Motor neuron (in vitro differentiated cells): Measurements from ENCODE around the gene LSM4. TPM values are rescaled to one million over a fixed set of nuclear protein-coding genes. Genes with fewer than 3 reads are reported as not detected.

Experiments used
- ATAC-seq, 8 experiments: fragments of 200-7000 bp; cut with Tn5 transposase; replicated peaks in 6 of 8; 2 replicates each; pipeline ENCODE4 v1.8.0; 2021; ENCODE audit warnings: mild to moderate bottlenecking in 8 of 8, moderate library complexity in 8 of 8
- H3K27ac ChIP-seq, 2 donors: fragments of 250-450 bp; sonication (Bioruptor Pico); 2 replicates each; pipeline ENCODE4 v1.9.0; 2021; ENCODE audit warnings: antibody characterized with exemption in 2 of 2, mild to moderate bottlenecking in 2 of 2, moderate library complexity in 1 of 2
- H3K4me1 ChIP-seq, 2 donors: fragments of 250-450 bp; sonication (Bioruptor Pico); replicated peaks in 1 of 2; 2 replicates each; pipeline ENCODE4 v1.6.1; 2021; ENCODE audit warnings: antibody characterized with exemption in 2 of 2, mild to moderate bottlenecking in 2 of 2, moderate library complexity in 1 of 2
- H3K4me3 ChIP-seq, 5 donors: fragments of 250-450 bp; sonication (Bioruptor Pico); 2 replicates each; pipeline ENCODE4 v1.9.0; 2021; ENCODE audit warnings: antibody characterized with exemption in 5 of 5, mild to moderate bottlenecking in 5 of 5, moderate library complexity in 4 of 5
- WGBS, 10 experiments: fragments of 450-650 bp; shearing (Covaris generic); methylation state at CpG; one replicate each; pipeline ENCODE4 v1.0.0; 2022; 5-methylcytosine and 5-hydroxymethylcytosine counted together
- in situ Hi-C, 9 experiments: fragments of 400-800 bp; cut with MboI; loops; one replicate each; pipeline ENCODE4 v1.15.0; 2021; ENCODE audit warnings: low sequenced_read_pairs in 9 of 9, low pct_unique_long_range_greater_than_20kb in 2 of 9; ENCODE audit not compliant: unreplicated experiment in 9 of 9
- total RNA-seq, 8 experiments: library from RNA; unstranded; fragments of 300-600 nt; gene quantifications; 2 replicates each; pipeline versions ENCODE4 v1.2.3 to v1.2.4, GENCODE V29; 2022

LSM4 gene
- total RNA-seq, 8 experiments from 2014 or later, result 87.3 to 240 (median 151) TPM

- 40 to 96% (median 80%) methylated on average over 1 to 4 of the region's 4 CpGs; no CpG with 5 or more reads in 7 of the 10 experiments for WGBS, 10 experiments
- ATAC-seq, result peak in 2 of 8 experiments; percentile 87 to 89
- in situ Hi-C loops, result no loop called here
- Histone ChIP-seq H3K4me1 (peaks cover 0 to 5% of the 10 kb centered on the region in 2 donors), H3K4me3 (no peak overlapping the region), H3K27ac (no peak overlapping the region)
Observed at GRCh38 chr19:18259893-18260292, 63.0 kb downstream of the LSM4 start.

GRCh38 chr19:18257503-18258470 lies 65.1 kb downstream of the LSM4 start:
- H3K27ac ChIP-seq, result no peak overlapping the region
- ATAC-seq, result peak in 2 of 8 experiments; percentile 3 to 17
- WGBS, 10 experiments, result 30 to 93% (median 77%) methylated on average over 2 to 20 of the region's 55 CpGs; no CpG with 5 or more reads in 3 of the 10 experiments
- in situ Hi-C loops, result no loop called here
- H3K4me3 ChIP-seq, result no peak overlapping the region
- H3K4me1 ChIP-seq, result no peaks in the 10 kb centered on the region

Other genes starting within 250 kb of the LSM4 start
- gene IL12RB1, start 236.1 kb downstream of the LSM4 start, total RNA-seq, result 1 to 10 TPM in 1 of 8 experiments, under 1 TPM in 5, not detected in 2; 0.05 to 1.2 (median 0.23) TPM
- gene MAST3, start 225.3 kb downstream of the LSM4 start, total RNA-seq, result 10 to 100 TPM in 1 of 8 experiments, 1 to 10 TPM in 7; 3.3 to 11.7 (median 5.8) TPM
- gene PIK3R2, start 169.9 kb downstream of the LSM4 start, total RNA-seq, result 10 to 100 TPM; 15.6 to 62.6 (median 27.4) TPM
- gene IFI30, start 149.3 kb downstream of the LSM4 start, total RNA-seq, result 100 to 1,000 TPM in 1 of 8 experiments, 10 to 100 TPM in 2, 1 to 10 TPM in 3, under 1 TPM in 2; 0.09 to 163 (median 3.1) TPM
- gene MPV17L2, start 129.9 kb downstream of the LSM4 start, total RNA-seq, result 10 to 100 TPM in 4 of 8 experiments, 1 to 10 TPM in 4; 6.6 to 22.9 (median 11.1) TPM
- gene RAB3A, start 119.0 kb downstream of the LSM4 start, total RNA-seq, result 100 to 1,000 TPM in 1 of 8 experiments, 10 to 100 TPM in 6, 1 to 10 TPM in 1; 2.7 to 142 (median 32.3) TPM
- 1 to 10 TPM; 1.3 to 4.3 (median 2.5) TPM for gene PDE4C, start 96.6 kb downstream of the LSM4 start, total RNA-seq
- 1 to 10 TPM in 6 of 8 experiments, under 1 TPM in 2; 0.38 to 2.8 (median 1.7) TPM for gene IQCN, start 48.6 kb downstream of the LSM4 start, total RNA-seq
- gene JUND, start 41.5 kb downstream of the LSM4 start, total RNA-seq, result 100 to 1,000 TPM in 3 of 8 experiments, 10 to 100 TPM in 5; 37.8 to 197 (median 98.2) TPM
- 10 to 100 TPM in 7 of 8 experiments, 1 to 10 TPM in 1; 8.2 to 42.8 (median 17.1) TPM for gene PGPEP1, start 17.5 kb upstream of the LSM4 start, total RNA-seq
- gene GDF15, start 63.1 kb upstream of the LSM4 start, total RNA-seq, result 100 to 1,000 TPM in 2 of 8 experiments, 10 to 100 TPM in 6; 14.0 to 784 (median 60.0) TPM
- 1 to 10 TPM in 2 of 8 experiments, under 1 TPM in 6; 0.14 to 2.1 (median 0.47) TPM for gene LRRC25, start 74.5 kb upstream of the LSM4 start, total RNA-seq
- 100 to 1,000 TPM in 1 of 8 experiments, 10 to 100 TPM in 7; 60.2 to 155 (median 70.1) TPM for gene SSBP4, start 96.3 kb upstream of the LSM4 start, total RNA-seq
- 100 to 1,000 TPM in 3 of 8 experiments, 10 to 100 TPM in 4, 1 to 10 TPM in 1; 7.2 to 157 (median 86.2) TPM for gene ISYNA1, start 115.1 kb upstream of the LSM4 start, total RNA-seq
- gene ELL, start 199.0 kb upstream of the LSM4 start, total RNA-seq, result 10 to 100 TPM in 2 of 8 experiments, 1 to 10 TPM in 6; 3.4 to 13.8 (median 6.2) TPM
- 100 to 1,000 TPM; 137 to 214 (median 153) TPM for gene FKBP8, start 220.5 kb upstream of the LSM4 start, total RNA-seq
- 100 to 1,000 TPM in 1 of 8 experiments, 10 to 100 TPM in 7; 48.4 to 106 (median 68.1) TPM for gene KXD1, start 234.8 kb upstream of the LSM4 start, total RNA-seq
- 1,000 to 10,000 TPM; 1,160 to 2,382 (median 1,457) TPM for gene UBA52, start 248.8 kb upstream of the LSM4 start, total RNA-seq